Inflammatory macrophage treated with lipopolysaccharide for 4 hours (primary cell): ENCODE data around the gene BICD1.
"Not testable (repeated sequence)": the region's sequence is repeated elsewhere in the genome, so short reads cannot be mapped to it uniquely, and the experiment has no call there.

Source experiments
- DNase-seq: peaks from one replicate; pipeline ENCODE4 v3.0.0-alpha.2; 2020

The BICD1 gene

GRCh38 chr12:32249777-32250176 is 143.1 kb downstream of the BICD1 start:
- no peak for DNase-seq

GRCh38 chr12:32252199-32253073 is 145.8 kb downstream of the BICD1 start:
- no peak for DNase-seq

DNA sequence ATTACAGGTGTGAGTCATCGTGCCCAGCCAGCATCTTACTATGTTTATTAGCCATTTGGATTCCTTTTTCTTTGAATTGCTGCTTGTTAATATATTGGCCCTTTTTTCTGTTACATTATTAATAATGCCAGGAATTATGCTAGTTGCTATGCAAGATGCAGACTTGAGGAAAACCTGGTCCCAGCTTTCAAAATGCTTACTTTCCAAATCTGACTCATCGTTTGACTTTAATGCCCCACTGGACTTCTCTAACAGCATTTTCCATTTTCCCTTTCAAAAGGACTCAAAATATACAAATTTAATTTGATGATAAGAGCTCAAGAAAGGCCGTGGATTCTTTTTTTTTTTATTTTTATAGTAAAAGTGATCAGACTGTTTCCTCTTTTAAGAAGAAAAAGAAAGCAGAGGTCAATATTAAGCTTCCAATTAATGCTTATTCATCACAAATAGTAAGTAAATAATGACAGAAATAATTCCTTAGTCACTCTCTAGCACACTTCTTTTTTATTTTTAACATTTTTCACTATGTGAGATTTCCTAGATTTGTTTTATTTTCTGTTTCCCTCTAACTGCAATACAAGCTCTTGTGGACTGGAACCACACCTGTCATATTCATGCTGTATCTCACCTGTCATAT is 146.6 kb downstream of the BICD1 start:
- no peak for DNase-seq

DNA sequence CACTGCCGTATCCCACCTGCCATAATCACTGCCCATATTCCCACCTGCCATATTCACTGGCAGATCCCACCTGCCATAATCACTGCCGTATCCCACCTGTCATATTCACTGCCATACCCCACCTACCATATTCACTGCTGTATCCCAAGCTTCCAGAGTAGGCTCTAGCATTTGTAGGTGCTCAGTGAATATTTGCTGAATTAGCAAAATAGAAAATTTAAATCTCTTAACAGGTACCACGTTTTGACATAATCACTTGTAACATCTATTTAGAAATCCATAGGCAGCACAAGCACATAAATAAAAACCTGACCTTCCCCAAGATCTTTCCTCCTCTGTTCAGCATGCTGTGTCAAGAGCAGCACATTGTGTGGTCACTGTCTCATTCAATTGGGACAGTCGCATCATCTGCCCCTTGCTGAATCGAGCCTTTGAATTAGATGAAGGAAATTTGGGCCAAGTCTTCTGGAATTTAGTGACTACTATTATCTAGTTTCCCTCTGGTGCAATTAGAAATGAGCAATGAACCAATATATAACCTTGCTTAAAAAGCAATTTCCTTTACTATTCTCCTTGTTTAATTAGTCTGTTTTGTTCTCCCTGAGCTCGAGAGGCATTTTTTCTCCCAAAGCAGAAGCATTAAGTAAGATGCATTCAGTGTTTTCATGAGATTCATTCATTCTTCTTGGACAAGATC is 147.8 kb downstream of the BICD1 start:
- no peak for DNase-seq

GRCh38 chr12:32255588-32255987 is 148.9 kb downstream of the BICD1 start:
- no peak for DNase-seq

DNA sequence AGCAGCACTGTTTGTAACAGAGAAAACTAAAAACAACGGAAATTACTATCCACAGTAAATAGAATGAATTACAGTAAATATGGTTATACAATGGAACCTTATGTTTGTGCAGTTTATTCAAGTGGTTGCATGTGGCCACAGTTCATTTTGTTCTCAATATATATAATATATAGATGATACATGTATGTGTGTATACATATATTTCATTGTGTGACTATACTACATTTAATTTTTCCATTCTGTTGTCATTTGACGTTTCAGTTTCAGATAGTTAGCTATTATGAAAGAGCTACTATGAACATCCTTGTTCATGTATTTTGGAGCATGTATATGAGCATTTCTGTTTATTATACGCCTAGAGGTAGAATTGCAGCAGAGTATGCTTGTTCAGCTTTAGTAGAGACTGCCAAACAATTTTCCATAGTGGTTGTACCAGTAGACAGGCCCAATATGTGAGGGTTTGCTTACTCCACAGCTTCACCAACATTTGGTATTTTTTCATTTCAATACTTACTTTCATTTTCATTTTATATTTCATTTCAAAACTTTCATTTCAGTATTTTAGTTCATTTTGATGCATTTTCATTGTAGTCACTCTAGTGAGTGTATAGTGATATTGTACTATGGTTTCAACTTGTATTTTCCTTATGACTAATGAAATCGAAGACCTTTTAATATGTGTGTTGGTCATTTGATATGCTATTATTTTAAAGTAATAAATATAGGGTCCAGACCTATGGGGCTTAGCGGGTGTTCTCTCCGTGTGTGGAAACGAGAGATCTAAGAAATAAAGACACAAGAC is 151.2 kb downstream of the BICD1 start:
- DNase-seq = peak; percentile 30

- no peak for DNase-seq
These were observed 154.0 kb downstream of the BICD1 start for GRCh38 chr12:32260696-32261095.

GRCh38 chr12:32261638-32262037 is 155.0 kb downstream of the BICD1 start:
- no peak for DNase-seq

GRCh38 chr12:32264961-32265360 is 158.3 kb downstream of the BICD1 start:
- no peak for DNase-seq

GRCh38 chr12:32265456-32265855 is 158.8 kb downstream of the BICD1 start:
- DNase-seq = no peak

DNA sequence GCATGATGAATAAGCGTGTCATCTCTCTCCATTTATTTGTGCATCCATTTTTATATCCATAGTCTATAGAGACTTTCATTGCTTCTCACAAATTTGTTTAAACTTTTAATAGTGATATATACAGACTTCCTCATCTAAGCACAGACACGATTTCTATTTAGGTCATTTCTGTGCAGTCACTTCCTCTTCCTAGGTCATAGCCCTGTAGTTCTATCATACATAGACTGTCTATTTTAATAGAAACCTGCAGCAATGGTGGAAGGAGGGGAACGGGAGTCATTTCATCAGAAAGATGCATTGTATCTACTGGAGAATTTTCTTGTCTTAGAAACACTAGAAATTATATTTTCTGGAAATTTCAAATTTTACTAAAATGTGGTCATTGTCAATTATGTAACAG is 159.3 kb downstream of the BICD1 start:
- DNase-seq = peak; percentile 67

GRCh38 chr12:32266756-32267155 is 160.1 kb downstream of the BICD1 start:
- DNase-seq = no peak

- no peak for DNase-seq
These were observed 164.4 kb downstream of the BICD1 start for GRCh38 chr12:32270818-32271710.

DNA sequence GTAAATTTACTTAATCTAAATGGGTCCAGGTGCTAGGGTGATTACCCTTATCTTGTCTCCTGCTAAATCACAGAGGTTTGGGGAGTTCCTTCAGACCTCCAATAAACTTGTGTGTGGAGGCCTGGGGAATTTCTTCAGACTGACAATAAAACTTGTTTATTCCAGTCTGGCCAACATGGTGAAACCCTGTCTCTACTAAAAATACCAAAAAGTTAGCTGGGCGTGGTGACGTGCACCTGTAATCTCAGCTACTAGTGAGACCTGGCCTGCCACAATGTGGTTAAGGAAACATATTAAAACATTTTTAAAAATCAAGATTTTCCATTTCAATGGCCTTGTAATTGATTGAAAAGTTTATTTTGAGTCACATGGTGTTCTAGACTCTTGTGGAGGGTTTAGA is 165.8 kb downstream of the BICD1 start:
- DNase-seq = no peak

DNA sequence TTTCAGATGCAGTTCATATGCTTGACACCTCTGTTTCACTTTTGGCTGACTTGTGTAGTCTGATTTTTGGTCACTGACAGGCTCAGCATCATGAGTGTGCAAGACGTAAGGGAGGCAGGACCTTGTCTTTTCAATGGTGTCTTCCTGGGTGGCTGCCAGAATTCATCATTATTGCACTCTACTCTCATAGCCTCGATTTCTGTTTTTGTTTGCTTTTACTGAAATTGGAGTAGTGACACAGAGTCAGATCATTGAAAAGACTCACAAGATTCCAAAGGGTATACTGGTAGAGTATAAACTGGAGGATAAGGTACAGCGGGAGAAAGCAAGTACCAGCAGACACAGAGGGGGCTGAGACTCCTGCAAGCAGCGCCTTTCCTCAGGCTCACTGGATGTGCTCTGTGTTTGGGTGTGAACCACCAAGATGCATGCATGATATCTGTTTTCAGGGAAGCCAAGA is 166.4 kb downstream of the BICD1 start:
- DNase-seq = no peak

GRCh38 chr12:32273712-32274111 is 167.1 kb downstream of the BICD1 start:
- no peak for DNase-seq

DNA sequence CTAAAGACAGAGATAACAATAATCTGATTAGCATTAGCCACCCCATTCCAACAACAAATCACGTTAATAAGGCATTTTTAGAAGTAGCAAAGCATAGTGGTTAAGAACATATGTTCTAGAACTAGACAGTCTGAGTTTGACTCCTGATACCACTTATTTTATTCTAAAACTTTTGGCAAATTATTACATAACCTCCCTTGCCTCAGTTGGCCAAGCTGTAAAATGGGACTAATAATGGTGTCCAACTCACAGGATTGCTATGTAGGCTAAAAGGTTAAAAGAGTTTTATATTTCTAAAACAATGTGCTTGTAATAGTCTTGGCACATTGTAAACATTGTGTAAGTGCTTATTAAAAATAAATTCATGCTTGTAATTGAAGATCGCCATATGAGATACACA is 168.0 kb downstream of the BICD1 start:
- no peak for DNase-seq

GRCh38 chr12:32275520-32275919 is 168.9 kb downstream of the BICD1 start:
- DNase-seq = not testable (repeated sequence)

- DNase-seq = no peak
These were observed 171.1 kb downstream of the BICD1 start for GRCh38 chr12:32277774-32278173.

DNA sequence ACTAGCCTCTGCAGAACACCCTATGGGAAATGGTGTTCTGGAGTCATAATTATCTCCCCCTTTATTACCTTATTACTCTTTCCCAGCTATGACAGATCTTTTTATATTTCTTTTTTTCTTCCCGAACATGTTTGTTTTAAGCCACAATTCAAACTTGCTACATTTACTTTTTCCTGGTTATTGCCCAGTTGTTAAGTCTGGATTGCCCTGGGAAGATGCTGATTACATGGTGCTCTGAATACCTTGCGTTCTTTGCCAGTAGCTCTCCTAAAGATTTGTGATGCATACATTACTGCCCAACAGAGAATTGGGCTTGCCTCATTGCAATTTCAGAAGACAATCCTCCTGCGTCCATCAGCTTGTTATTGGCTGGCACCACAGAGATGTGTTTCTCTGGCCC is 174.5 kb downstream of the BICD1 start:
- DNase-seq = no peak

DNA sequence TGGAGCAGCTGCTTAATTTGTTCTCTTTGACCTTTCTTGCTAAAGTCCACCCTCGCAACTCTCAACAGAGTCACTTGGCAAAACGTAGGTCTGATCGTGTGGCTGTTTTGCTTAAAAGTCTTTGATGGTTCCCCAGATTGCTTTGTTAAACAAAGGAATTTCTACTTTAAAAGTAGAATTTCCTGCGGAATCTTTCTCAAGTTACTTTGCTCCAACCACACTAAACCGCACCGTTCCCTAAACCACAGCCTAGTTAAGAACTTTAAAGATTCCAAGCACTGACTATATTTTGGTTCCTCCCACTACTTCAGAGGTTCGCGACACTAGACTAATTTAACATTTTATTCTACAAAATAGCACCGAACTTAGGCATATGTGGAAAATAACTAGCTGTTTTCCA is 177.9 kb downstream of the BICD1 start:
- no peak for DNase-seq

GRCh38 chr12:32285021-32285420 is 178.4 kb downstream of the BICD1 start:
- no peak for DNase-seq
